IMR-90 (cell line): ENCODE data around the gene ERC2. TPM values are rescaled to one million over a fixed set of nuclear protein-coding genes. Genes with fewer than 3 reads are reported as not detected.

ENCODE experiments used
- ATAC-seq: fragments of 200-7000 bp; cut with Tn5 transposase; 2 replicates; pipeline ENCODE4 v1.9.1; 2020; ENCODE audit warnings: low read depth, mild to moderate bottlenecking, moderate library complexity
- BruUV-seq: library from RNA; stranded (reverse); fragments of 400-500 nt; replicated peaks from 2 replicates; lab custom pipeline; 2021; lab: Mats Ljungman, UMichigan
- CTCF ChIA-PET: fragments of 300-600 bp; formaldehyde crosslinking; extraction: SDS; loops from one replicate; lab custom pipeline; 2021; ENCODE audit warnings: antibody characterized with exemption; lab: Yijun Ruan, JAX
- POLR2A ChIA-PET: fragments of 300-600 bp; sonication (Branson Sonifier 250); formaldehyde crosslinking; loops from one replicate; lab custom pipeline; 2022; ENCODE audit warnings: antibody characterized with exemption; ENCODE audit not compliant: unreplicated experiment; lab: Charles Lee
- DNase-seq: peaks from one replicate; pipeline ENCODE4 v3.0.0; 2013
- H2AFZ ChIP-seq: replicated peaks from 2 replicates; pipeline ENCODE3; 2013; ENCODE audit warnings: low read length, mild to moderate bottlenecking; ENCODE audit not compliant: poor library complexity
- H2AK5ac ChIP-seq: 2 replicates; pipeline ENCODE4 v1.6.1; 2013; ENCODE audit warnings: low read depth, low read length, inconsistent platforms
- H2AK9ac ChIP-seq: replicated peaks from 2 replicates; pipeline ENCODE3; 2013; ENCODE audit warnings: mild to moderate bottlenecking, low read depth, low read length, moderate library complexity; ENCODE audit not compliant: poor library complexity
- H2BK120ac ChIP-seq: 2 replicates; pipeline ENCODE4 v1.6.1; 2013; ENCODE audit warnings: low read depth, low read length, inconsistent platforms
- H2BK15ac ChIP-seq: 3 replicates; pipeline ENCODE4 v1.6.1; 2013; ENCODE audit warnings: low read depth, low read length, inconsistent platforms
- H2BK20ac ChIP-seq: 2 replicates; pipeline ENCODE4 v1.6.1; 2013; ENCODE audit warnings: low read depth, mild to moderate bottlenecking, inconsistent platforms, low read length, moderate library complexity
- H2BK5ac ChIP-seq: 2 replicates; pipeline ENCODE4 v1.6.1; 2013; ENCODE audit warnings: mild to moderate bottlenecking, low read depth, low read length, inconsistent platforms; ENCODE audit not compliant: poor library complexity, severe bottlenecking
- H3K14ac ChIP-seq: replicated peaks from 2 replicates; pipeline ENCODE4 v1.6.1; 2013; ENCODE audit warnings: low read depth, low read length, inconsistent platforms
- H3K18ac ChIP-seq: 2 replicates; pipeline ENCODE4 v1.6.1; 2013; ENCODE audit warnings: low read depth, low read length, control low read depth
- H3K23ac ChIP-seq: 2 replicates; pipeline ENCODE4 v1.6.1; 2013; ENCODE audit warnings: low read depth, low read length, inconsistent platforms
- H3K27ac ChIP-seq: 2 replicates; pipeline ENCODE4 v1.5.1; 2013; ENCODE audit warnings: mild to moderate bottlenecking, control low read depth, low read length; ENCODE audit not compliant: insufficient read depth
- H3K27me3 ChIP-seq: 2 replicates; pipeline ENCODE4 v1.6.1; 2013; ENCODE audit warnings: low read length; ENCODE audit not compliant: control insufficient read depth, insufficient read depth
- H3K36me3 ChIP-seq: 2 replicates; pipeline ENCODE4 v1.6.1; 2013; ENCODE audit warnings: low read length, mixed read lengths; ENCODE audit not compliant: control insufficient read depth, insufficient read depth
- H3K4ac ChIP-seq: 2 replicates; pipeline ENCODE4 v1.6.1; 2013; ENCODE audit warnings: low read depth, low read length, inconsistent platforms
- H3K4me1 ChIP-seq: 2 replicates; pipeline ENCODE4 v1.6.1; 2013; ENCODE audit warnings: low read length, mixed read lengths; ENCODE audit not compliant: control insufficient read depth, insufficient read depth
- H3K4me2 ChIP-seq: 2 replicates; pipeline ENCODE4 v1.6.1; 2013; ENCODE audit warnings: low read depth, mild to moderate bottlenecking, control low read depth, low read length, moderate library complexity
- H3K4me3 ChIP-seq: 2 replicates; pipeline ENCODE4 v1.5.1; 2013; ENCODE audit warnings: low read depth, mild to moderate bottlenecking, control low read depth, low read length, moderate library complexity; ENCODE audit not compliant: insufficient read depth
- H3K56ac ChIP-seq: 2 replicates; pipeline ENCODE4 v1.6.1; 2013; ENCODE audit warnings: low read length, inconsistent platforms; ENCODE audit not compliant: insufficient read depth; ENCODE audit errors: extremely low read depth
- H3K79me1 ChIP-seq, 2 experiments: 2 replicates each; pipeline ENCODE4 v1.6.1; 2013; ENCODE audit warnings: low read length in 2 of 2, inconsistent platforms in 1 of 2, low read depth in 1 of 2
- H3K9ac ChIP-seq: 2 replicates; pipeline ENCODE4 v1.6.1; 2013; ENCODE audit warnings: low read depth, low read length, control low read depth
- H3K9me1 ChIP-seq: 2 replicates; pipeline ENCODE4 v1.6.1; 2013; ENCODE audit warnings: low read length, inconsistent platforms; ENCODE audit not compliant: insufficient read depth
- H3K9me3 ChIP-seq: 2 replicates; pipeline ENCODE4 v1.6.1; 2013; ENCODE audit warnings: low read length; ENCODE audit not compliant: control insufficient read depth, insufficient read depth
- H4K20me1 ChIP-seq: 2 replicates; pipeline ENCODE4 v1.6.1; 2013; ENCODE audit warnings: low read length, inconsistent platforms; ENCODE audit not compliant: insufficient read depth
- H4K5ac ChIP-seq: 2 replicates; pipeline ENCODE4 v1.6.1; 2013; ENCODE audit warnings: mild to moderate bottlenecking, low read depth, low read length, control low read depth
- H4K8ac ChIP-seq, 2 experiments: 2 replicates each; pipeline ENCODE4 v1.6.1; 2013; ENCODE audit warnings: low read depth in 2 of 2, low read length in 2 of 2, control low read depth in 1 of 2, inconsistent platforms in 1 of 2
- H4K91ac ChIP-seq: 2 replicates; pipeline ENCODE4 v1.6.1; 2013; ENCODE audit warnings: low read depth, low read length, inconsistent platforms; ENCODE audit not compliant: insufficient read depth
- BHLHE40 ChIP-seq: fragments of 150-350 bp; IDR thresholded peaks from 2 replicates; pipeline ENCODE4 v1.6.1; 2016; ENCODE audit warnings: mild to moderate bottlenecking, low read depth, low read length
- CHD1 ChIP-seq: IDR thresholded peaks from 2 replicates; pipeline ENCODE4 v1.6.1; 2012; ENCODE audit warnings: low read depth, low read length, improper control_type of control experiment
- ELK1 ChIP-seq: fragments of 150-350 bp; IDR thresholded peaks from 2 replicates; pipeline ENCODE4 v1.6.1; 2016; ENCODE audit warnings: low read depth, mild to moderate bottlenecking, low read length, moderate library complexity, borderline replicate concordance
- FOS ChIP-seq: fragments of 150-350 bp; IDR thresholded peaks from 2 replicates; pipeline ENCODE4 v1.6.1; 2016; ENCODE audit warnings: low read depth, low read length
- MAFK ChIP-seq: IDR thresholded peaks from 2 replicates; pipeline ENCODE4 v1.6.1; 2012; ENCODE audit warnings: low read depth, low read length, improper control_type of control experiment
- MXI1 ChIP-seq: IDR thresholded peaks from 2 replicates; pipeline ENCODE4 v1.6.1; 2012; ENCODE audit warnings: low read depth, mild to moderate bottlenecking, low read length, moderate library complexity, borderline replicate concordance
- NFE2L2 ChIP-seq: fragments of 150-350 bp; IDR thresholded peaks from 2 replicates; pipeline ENCODE4 v1.6.1; 2016; ENCODE audit warnings: low read depth, mild to moderate bottlenecking, low read length
- POLR2A ChIP-seq: IDR thresholded peaks from 2 replicates; pipeline ENCODE4 v1.6.1; 2012; ENCODE audit warnings: mild to moderate bottlenecking, low read depth, low read length
- RCOR1 ChIP-seq: IDR thresholded peaks from 2 replicates; pipeline ENCODE4 v1.6.1; 2012; ENCODE audit warnings: mild to moderate bottlenecking, low read length, improper control_type of control experiment; ENCODE audit not compliant: insufficient replicate concordance
- USF2 ChIP-seq: fragments of 150-350 bp; IDR thresholded peaks from 2 replicates; pipeline ENCODE4 v1.6.1; 2017; ENCODE audit warnings: mild to moderate bottlenecking, antibody characterized with exemption, low read length, low read depth
- WGBS, 2 experiments: methylation state at CpG; one replicate each; pipeline versions ENCODE4 v1.1.5 to v1.1.7; 2013; ENCODE audit warnings: missing lambda C conversion rate in 2 of 2; ENCODE audit not compliant: insufficient read length in 1 of 2; ENCODE audit errors: extremely low coverage in 2 of 2; 5-methylcytosine and 5-hydroxymethylcytosine counted together
- dilution Hi-C: fragments of 300-500 bp; cut with HindIII; formaldehyde crosslinking; loops from one replicate; pipeline ENCODE4 v1.14.3; 2018; ENCODE audit warnings: low sequenced_read_pairs; ENCODE audit not compliant: unreplicated experiment
- in situ Hi-C: fragments of 300-500 bp; cut with MboI; formaldehyde crosslinking; loops from 3 replicates; pipeline ENCODE4 v1.14.3; 2019; ENCODE audit warnings: low sequenced_read_pairs, inconsistent platforms, mixed read lengths
- intact Hi-C: fragments of 100-400 bp; cut with micrococcal nuclease; formaldehyde crosslinking; loops from 2 replicates; pipeline ENCODE4 v1.10.0; 2022
- polyA plus RNA-seq, 3 experiments: library from polyadenylated mRNA; depleted of rRNA; stranded (reverse); fragments of >200 nt; gene quantifications; 2 replicates each; pipeline ENCODE4 v1.2.3, GENCODE V29; 2012; ENCODE audit warnings: low replicate concordance in 1 of 3
- total RNA-seq: library from RNA; depleted of rRNA; stranded (reverse); fragments of >200 nt; gene quantifications from 2 replicates; pipeline ENCODE4 v1.2.3, GENCODE V29; 2012

ERC2 gene
- total and polyA plus RNA-seq, 2 of the 4 experiments (the other 2 are of a cell fraction) = 0.17 to 0.18 TPM

- dilution Hi-C loops = no loop called here
- no TSS peak for BruUV-seq
- intact Hi-C loops = no loop called here
These were observed 366.7 kb downstream of the ERC2 start for GRCh38 chr3:56101576-56101975.

More at GRCh38 chr3:56101576-56101975, 366.7 kb downstream of the ERC2 start:
- Histone ChIP-seq H4K91ac (no peak overlapping the region), H3K27ac (no peak overlapping the region), H2BK120ac (no peak overlapping the region), H3K14ac (no peak overlapping the region), H3K4ac (no peak overlapping the region), H4K5ac (no peak overlapping the region), H2AK9ac (no peak overlapping the region), H3K56ac (no peak overlapping the region), H3K27me3 (peaks cover 2% of the 10 kb centered on the region; the same call in 1 of the 2 replicates), H3K4me3 (no peak overlapping the region), H3K23ac (no peak overlapping the region), H3K4me1 (no peaks in the 10 kb centered on the region), H2BK15ac (no peak overlapping the region), H3K9ac (no peak overlapping the region), H3K4me2 (no peak overlapping the region), H2BK20ac (no peak overlapping the region), H3K9me1 (no peaks in the 10 kb centered on the region), H3K18ac (no peak overlapping the region), H2BK5ac (no peak overlapping the region), H3K9me3 (no peaks in the 10 kb centered on the region), H4K8ac (no peak overlapping the region), H2AFZ (no peak overlapping the region), H2AK5ac (no peak overlapping the region), H3K79me1 (no peaks in the 10 kb centered on the region), H3K36me3 (no peaks in the 10 kb centered on the region), H4K20me1 (no peaks in the 10 kb centered on the region)
- ChIA-PET POLR2A (no interaction called here), CTCF (no interaction called here)
- in situ Hi-C loops = no loop called here
- no peak for DNase-seq
- TF ChIP-seq ELK1 (no peak), CHD1 (no peak), BHLHE40 (no peak), FOS (no peak), MXI1 (no peak), RCOR1 (no peak), NFE2L2 (no peak), MAFK (no peak), POLR2A (no peak), USF2 (no peak)
- no CpG with 5 or more reads among the region's 6 CpGs for WGBS, 2 experiments
- ATAC-seq = no peak
